Neuronal stem cell (in vitro differentiated cells): ENCODE data around the gene RAPGEF1.

Experiments used
- DNase-seq: peaks from one replicate; pipeline ENCODE4 v3.0.0-alpha.2; 2013; ENCODE audit warnings: low spot score
- H2AFZ ChIP-seq: one replicate; pipeline ENCODE4 v1.6.1; 2013; ENCODE audit warnings: mild to moderate bottlenecking, low read length, inconsistent platforms
- H2AK5ac ChIP-seq: 2 replicates; pipeline ENCODE4 v1.6.1; 2013; ENCODE audit warnings: low read depth, mild to moderate bottlenecking, inconsistent platforms, low read length, moderate library complexity, mixed read lengths
- H2BK120ac ChIP-seq: 2 replicates; pipeline ENCODE4 v1.6.1; 2013; ENCODE audit warnings: low read depth, mild to moderate bottlenecking, inconsistent platforms, low read length, moderate library complexity, mixed read lengths
- H2BK12ac ChIP-seq: one replicate; pipeline ENCODE4 v1.6.1; 2013; ENCODE audit warnings: low read length, inconsistent platforms
- H2BK15ac ChIP-seq: 2 replicates; pipeline ENCODE4 v1.6.1; 2013; ENCODE audit warnings: mild to moderate bottlenecking, low read length, inconsistent platforms, mixed read lengths
- H2BK5ac ChIP-seq: one replicate; pipeline ENCODE4 v1.6.1; 2013; ENCODE audit warnings: inconsistent platforms, mild to moderate bottlenecking, low read length, moderate library complexity
- H3K14ac ChIP-seq: one replicate; pipeline ENCODE4 v1.6.1; 2013; ENCODE audit warnings: low read length, inconsistent platforms
- H3K18ac ChIP-seq: 2 replicates; pipeline ENCODE4 v1.6.1; 2013; ENCODE audit warnings: low read length, inconsistent platforms
- H3K23ac ChIP-seq: 2 replicates; pipeline ENCODE4 v1.6.1; 2013; ENCODE audit warnings: low read depth, mild to moderate bottlenecking, mixed read lengths, low read length, inconsistent platforms; ENCODE audit not compliant: poor library complexity
- H3K27ac ChIP-seq: replicated peaks from 3 replicates; pipeline ENCODE4 v1.5.1; 2013; ENCODE audit warnings: low read length, inconsistent platforms
- H3K27me3 ChIP-seq, 3 experiments: 2 replicates each; pipeline ENCODE4 v1.6.1; 2013; ENCODE audit warnings: low read length in 3 of 3, mild to moderate bottlenecking in 2 of 3, inconsistent platforms in 1 of 3, low read depth in 1 of 3, mixed read lengths in 1 of 3, moderate library complexity in 1 of 3; ENCODE audit not compliant: control insufficient read depth in 3 of 3, insufficient read depth in 3 of 3
- H3K36me3 ChIP-seq, 2 donors: replicated peaks in 1 of 2; 2 replicates each; pipeline ENCODE4 v1.6.1; 2013; ENCODE audit warnings: low read length in 2 of 2; ENCODE audit not compliant: control insufficient read depth in 2 of 2, insufficient read depth in 2 of 2
- H3K4ac ChIP-seq: 2 replicates; pipeline ENCODE4 v1.6.1; 2013; ENCODE audit warnings: inconsistent platforms, mild to moderate bottlenecking, low read length, moderate library complexity
- H3K4me1 ChIP-seq, 2 donors: 1 replicate in 1 of 2; 2 replicates in 1 of 2; pipeline ENCODE4 v1.6.1; 2013; ENCODE audit warnings: low read length in 2 of 2, low read depth in 1 of 2; ENCODE audit not compliant: control insufficient read depth in 2 of 2, insufficient read depth in 1 of 2
- H3K4me2 ChIP-seq: one replicate; pipeline ENCODE4 v1.6.1; 2013; ENCODE audit warnings: mild to moderate bottlenecking, low read length, inconsistent platforms; ENCODE audit not compliant: insufficient read depth, poor library complexity, severe bottlenecking
- H3K4me3 ChIP-seq, 2 donors: 2 replicates each; pipeline ENCODE4 v1.5.1; 2013; ENCODE audit warnings: low read length in 2 of 2, mild to moderate bottlenecking in 2 of 2, inconsistent platforms in 1 of 2, moderate library complexity in 1 of 2
- H3K79me1 ChIP-seq: one replicate; pipeline ENCODE4 v1.6.1; 2013; ENCODE audit warnings: low read depth, mild to moderate bottlenecking, inconsistent platforms, low read length, moderate library complexity
- H3K9ac ChIP-seq: one replicate; pipeline ENCODE4 v1.6.1; 2013; ENCODE audit warnings: mild to moderate bottlenecking, low read depth, low read length, inconsistent platforms; ENCODE audit not compliant: poor library complexity
- H3K9me3 ChIP-seq, 2 donors: replicated peaks in 1 of 2; 2 replicates each; pipeline versions ENCODE3 to v1.6.1; 2013; ENCODE audit warnings: low read length in 2 of 2, mild to moderate bottlenecking in 2 of 2, inconsistent platforms in 1 of 2, low read depth in 1 of 2, mixed read lengths in 1 of 2, moderate library complexity in 1 of 2; ENCODE audit not compliant: control insufficient read depth in 2 of 2, insufficient read depth in 1 of 2
- H4K8ac ChIP-seq: one replicate; pipeline ENCODE4 v1.6.1; 2013; ENCODE audit warnings: low read depth, mild to moderate bottlenecking, inconsistent platforms, low read length, moderate library complexity
- H4K91ac ChIP-seq: one replicate; pipeline ENCODE4 v1.6.1; 2013; ENCODE audit warnings: low read length, low read depth, mild to moderate bottlenecking, inconsistent platforms; ENCODE audit not compliant: poor library complexity
- WGBS, 2 donors: extraction: QIAGEN DNeasy Blood & Tissue Kit; methylation state at CpG; one replicate each; pipeline ENCODE4 v1.1.7; 2013; ENCODE audit warnings: missing lambda C conversion rate in 2 of 2, mixed read lengths in 1 of 2; ENCODE audit not compliant: insufficient read length in 2 of 2, insufficient replicate concordance in 1 of 2; ENCODE audit errors: extremely low coverage in 2 of 2; 5-methylcytosine and 5-hydroxymethylcytosine counted together

RAPGEF1 gene

DNA sequence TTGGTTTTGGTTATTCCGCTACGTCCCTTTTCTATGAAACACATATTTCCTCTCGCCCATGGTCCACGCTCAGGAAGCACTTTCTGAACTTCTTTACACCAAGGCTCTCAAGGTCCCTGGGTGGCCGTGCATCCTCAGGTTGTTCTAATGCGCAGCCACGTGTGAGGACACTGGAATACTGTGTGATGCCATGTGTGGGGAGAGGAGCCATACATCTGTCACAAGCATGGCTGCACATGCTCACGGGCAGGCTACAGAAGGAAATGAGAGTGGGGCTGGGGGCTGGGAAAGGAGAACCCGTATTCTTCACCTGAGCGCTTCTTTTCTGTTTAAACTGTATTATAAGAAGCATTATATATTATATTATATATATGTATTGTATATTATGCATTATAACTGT, 157.8 kb downstream of the RAPGEF1 start:
- no peaks in the 10 kb centered on the region for H3K27me3 ChIP-seq
- H2BK15ac ChIP-seq, result no peak overlapping the region
- no peak overlapping the region for H2BK12ac ChIP-seq
- H3K9ac ChIP-seq, result no peak overlapping the region
- no peak overlapping the region for H4K8ac ChIP-seq
- H3K4me1 ChIP-seq, result no peaks in the 10 kb centered on the region
- H3K23ac ChIP-seq, result no peak overlapping the region
- no peak overlapping the region for H3K18ac ChIP-seq
- no peak overlapping the region for H3K14ac ChIP-seq
- H3K4ac ChIP-seq, result no peak overlapping the region
- H3K79me1 ChIP-seq, result no peaks in the 10 kb centered on the region
- H3K36me3 ChIP-seq, result peaks cover 25 to 75% of the 10 kb centered on the region in 2 donors
- H3K4me2 ChIP-seq, result no peak overlapping the region
- H2BK5ac ChIP-seq, result no peak overlapping the region
- no peak overlapping the region for H3K4me3 ChIP-seq
- no peak for DNase-seq
- no peaks in the 10 kb centered on the region for H3K9me3 ChIP-seq
- no peak overlapping the region for H2AK5ac ChIP-seq
- WGBS, 2 donors, result no CpG with 5 or more reads among the region's 10 CpGs
- no peak overlapping the region for H4K91ac ChIP-seq
- H2BK120ac ChIP-seq, result no peak overlapping the region
- no peak overlapping the region for H3K27ac ChIP-seq
- no peak overlapping the region for H2AFZ ChIP-seq

DNA sequence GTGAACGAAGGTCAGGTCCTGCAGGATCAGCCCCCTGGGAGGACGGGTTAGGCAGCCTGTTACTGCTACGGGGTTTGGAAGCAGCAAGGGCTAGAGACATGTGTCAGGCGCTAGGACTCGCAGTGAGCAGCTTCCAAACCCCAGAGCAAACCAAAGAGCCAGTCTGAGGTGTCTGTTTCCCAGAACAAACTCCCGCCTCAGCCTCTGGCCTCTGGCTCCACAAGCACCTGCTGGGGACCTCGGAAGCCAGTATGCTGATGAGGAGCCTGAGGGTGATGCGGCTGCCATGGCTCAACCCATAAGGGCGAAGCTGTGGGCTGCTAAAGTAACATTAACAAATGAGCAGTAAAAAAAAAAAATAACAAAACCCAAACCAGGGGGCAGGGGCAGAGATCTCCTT, 159.5 kb downstream of the RAPGEF1 start:
- no CpG with 5 or more reads among the region's 9 CpGs for WGBS, 2 donors
- Histone ChIP-seq H3K27me3 (no peaks in the 10 kb centered on the region), H3K36me3 (peaks cover 25 to 85% of the 10 kb centered on the region in 2 donors)

GRCh38 chr9:131579789-131580211, 160.1 kb downstream of the RAPGEF1 start:
- H3K14ac ChIP-seq, result peak overlapping the region; percentile 47
- no peak overlapping the region for H3K18ac ChIP-seq
- no peak overlapping the region for H2BK5ac ChIP-seq
- no peaks in the 10 kb centered on the region for H3K9me3 ChIP-seq
- H3K36me3 ChIP-seq, result peaks cover 24 to 85% of the 10 kb centered on the region in 2 donors
- DNase-seq, result no peak
- H3K4ac ChIP-seq, result no peak overlapping the region
- H3K4me1 ChIP-seq, result peaks cover 0 to 2% of the 10 kb centered on the region in 2 donors
- no peak overlapping the region for H3K4me3 ChIP-seq
- H3K9ac ChIP-seq, result no peak overlapping the region
- H3K79me1 ChIP-seq, result no peaks in the 10 kb centered on the region
- H2BK12ac ChIP-seq, result no peak overlapping the region
- no peak overlapping the region for H4K8ac ChIP-seq
- H3K23ac ChIP-seq, result peak overlapping the region; percentile 50
- no peaks in the 10 kb centered on the region for H3K27me3 ChIP-seq
- H2BK120ac ChIP-seq, result no peak overlapping the region
- H2AFZ ChIP-seq, result no peak overlapping the region
- no peak overlapping the region for H2AK5ac ChIP-seq
- no CpG with 5 or more reads among the region's 8 CpGs for WGBS, 2 donors
- H3K4me2 ChIP-seq, result no peak overlapping the region
- H2BK15ac ChIP-seq, result no peak overlapping the region
- H4K91ac ChIP-seq, result no peak overlapping the region
- no peak overlapping the region for H3K27ac ChIP-seq

More for the DNA sequence above, 159.5 kb downstream of the RAPGEF1 start:
- Histone ChIP-seq H3K4me3 (no peak overlapping the region), H2BK5ac (no peak overlapping the region), H3K9me3 (no peaks in the 10 kb centered on the region), H2BK120ac (no peak overlapping the region), H3K9ac (no peak overlapping the region), H3K4me2 (no peak overlapping the region), H3K14ac (peak overlapping the region; percentile 47), H4K91ac (no peak overlapping the region), H2BK12ac (no peak overlapping the region), H3K23ac (no peak overlapping the region), H2BK15ac (no peak overlapping the region), H2AK5ac (no peak overlapping the region), H3K27ac (no peak overlapping the region), H4K8ac (no peak overlapping the region), H2AFZ (no peak overlapping the region), H3K4ac (no peak overlapping the region), H3K18ac (no peak overlapping the region), H3K79me1 (no peaks in the 10 kb centered on the region), H3K4me1 (peaks cover 0 to 1% of the 10 kb centered on the region in 2 donors)
- no peak for DNase-seq

DNA sequence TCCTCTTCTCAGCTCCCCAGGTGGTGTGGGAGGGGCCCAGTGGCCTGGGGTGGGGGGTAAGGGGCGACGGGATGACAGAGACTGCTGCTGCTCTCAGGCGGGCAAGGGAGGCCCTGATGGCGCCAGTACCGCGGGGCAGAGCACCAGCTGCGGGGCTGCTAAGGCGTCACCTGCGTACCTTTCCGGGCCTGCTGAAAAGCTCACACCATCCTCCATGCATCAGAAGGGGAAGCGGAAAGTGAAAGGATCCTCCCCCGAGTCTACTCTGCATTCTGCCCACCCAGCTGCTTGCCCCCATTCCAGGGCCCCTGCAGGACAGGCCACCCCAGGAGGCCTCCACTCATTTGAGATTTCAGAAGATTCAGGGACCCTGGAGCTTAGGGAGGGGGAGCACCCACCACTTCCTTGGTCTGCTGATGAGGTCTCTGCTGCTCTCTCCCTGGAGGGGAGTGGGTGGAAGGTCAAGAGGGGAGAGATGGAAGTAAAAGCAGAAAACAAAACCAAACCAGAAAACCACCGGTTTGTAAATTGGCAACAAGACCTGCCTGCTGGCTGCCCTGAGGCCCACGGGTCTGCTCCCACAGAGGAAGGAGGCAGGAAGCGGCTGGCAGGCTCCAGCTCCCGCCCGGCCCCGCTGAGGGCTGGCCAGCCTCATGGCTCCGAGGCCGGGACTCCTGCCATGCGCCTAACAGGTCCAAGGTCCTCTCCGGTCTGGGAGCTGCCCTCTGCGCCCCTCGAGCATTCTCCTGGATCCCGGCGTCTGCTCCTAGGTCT, 161.0 kb downstream of the RAPGEF1 start:
- H2BK120ac ChIP-seq, result no peak overlapping the region
- H3K4me2 ChIP-seq, result no peak overlapping the region
- no peak overlapping the region for H2AFZ ChIP-seq
- no peak overlapping the region for H3K14ac ChIP-seq
- no peak overlapping the region for H2BK12ac ChIP-seq
- H3K27ac ChIP-seq, result no peak overlapping the region
- no peak overlapping the region for H2AK5ac ChIP-seq
- no peak overlapping the region for H3K4me3 ChIP-seq
- peaks cover 0 to 2% of the 10 kb centered on the region in 2 donors for H3K4me1 ChIP-seq
- no peak overlapping the region for H4K8ac ChIP-seq
- H2BK15ac ChIP-seq, result no peak overlapping the region
- DNase-seq, result no peak
- no peak overlapping the region for H4K91ac ChIP-seq
- H3K36me3 ChIP-seq, result peaks cover 21 to 78% of the 10 kb centered on the region in 2 donors
- no peak overlapping the region for H3K23ac ChIP-seq
- WGBS, 2 donors, result no CpG with 5 or more reads among the region's 26 CpGs
- no peak overlapping the region for H3K4ac ChIP-seq
- H2BK5ac ChIP-seq, result no peak overlapping the region
- no peaks in the 10 kb centered on the region for H3K9me3 ChIP-seq
- H3K9ac ChIP-seq, result no peak overlapping the region
- H3K27me3 ChIP-seq, result no peaks in the 10 kb centered on the region
- peak overlapping the region; percentile 25 for H3K18ac ChIP-seq
- H3K79me1 ChIP-seq, result no peaks in the 10 kb centered on the region
